ENCODE measurements around the gene OPN3. TPM values are rescaled to one million over a fixed set of nuclear protein-coding genes. Genes with fewer than 3 reads are reported as not detected.

Gene OPN3
- total and polyA plus RNA-seq, 2 of the 4 experiments (the other 2 are of a cell fraction): 16.4 to 21.9 TPM

DNA sequence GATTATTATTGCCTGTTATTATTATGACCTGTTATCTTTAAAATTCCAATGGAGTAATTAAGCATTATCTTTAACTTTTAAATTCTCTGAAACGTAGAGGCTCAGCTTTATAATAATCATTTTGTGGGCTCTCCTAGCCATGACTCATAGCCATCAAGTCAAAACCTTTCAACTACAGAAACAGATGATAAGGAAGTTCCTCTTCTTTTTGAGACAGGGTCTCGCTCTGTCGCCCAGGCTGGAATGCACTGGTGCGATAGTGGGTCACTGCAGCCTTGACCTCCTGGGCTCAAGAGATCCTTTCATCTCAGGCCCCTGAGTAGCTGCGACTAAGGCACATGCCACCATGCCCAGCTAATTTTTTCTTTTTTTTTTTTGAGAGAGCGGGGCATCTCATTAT lies 43.5 kb downstream of the OPN3 start:
- dilution Hi-C loops (cut with HindIII; ENCODE audit: low sequenced_read_pairs, unreplicated experiment) (no loop called here), in situ Hi-C loops (cut with MboI; ENCODE audit: low sequenced_read_pairs) (no loop called here), intact Hi-C loops (cut with micrococcal nuclease) (no loop called here)
- CTCF ChIA-PET: no interaction called here
- no peaks in the 10 kb centered on the region for H3K9me3 ChIP-seq (ENCODE audit: control insufficient read depth, insufficient read depth, low read length)
- H3K4me1 ChIP-seq (ENCODE audit: control insufficient read depth, insufficient read depth, low read length): peaks cover 6% of the 10 kb centered on the region
- no peak overlapping the region for H4K8ac ChIP-seq (ENCODE audit: low read depth in 2 of 2, low read length in 2 of 2)
- no TSS peak for BruUV-seq (replicated peaks)
- TF ChIP-seq RFX5 (IDR thresholded peaks at IDR 0.05; ENCODE audit: low read depth, low read length) (no peak), FOS (IDR thresholded peaks at IDR 0.05; ENCODE audit: low read depth, low read length) (no peak), NFE2L2 (IDR thresholded peaks at IDR 0.05; ENCODE audit: low read depth, low read length) (no peak), POLR2A (IDR thresholded peaks at IDR 0.05; ENCODE audit: low read depth, low read length) (no peak), CHD1 (IDR thresholded peaks at IDR 0.05; ENCODE audit: low read depth, low read length) (no peak), USF2 (IDR thresholded peaks at IDR 0.05; ENCODE audit: low read depth, low read length) (no peak), CEBPB (IDR thresholded peaks at IDR 0.05; ENCODE audit: low read depth, low read length) (no peak), CTCF (conservative IDR thresholded peaks at IDR 0.05; ENCODE audit: low read depth, low read length) (no peak), SMC3 (IDR thresholded peaks at IDR 0.05; ENCODE audit: low read depth, low read length) (no peak), BHLHE40 (IDR thresholded peaks at IDR 0.05; ENCODE audit: low read depth, low read length) (no peak), RAD21 (IDR thresholded peaks at IDR 0.05; ENCODE audit: low read length) (no peak)
- TF ChIP-seq, protein P1, sequence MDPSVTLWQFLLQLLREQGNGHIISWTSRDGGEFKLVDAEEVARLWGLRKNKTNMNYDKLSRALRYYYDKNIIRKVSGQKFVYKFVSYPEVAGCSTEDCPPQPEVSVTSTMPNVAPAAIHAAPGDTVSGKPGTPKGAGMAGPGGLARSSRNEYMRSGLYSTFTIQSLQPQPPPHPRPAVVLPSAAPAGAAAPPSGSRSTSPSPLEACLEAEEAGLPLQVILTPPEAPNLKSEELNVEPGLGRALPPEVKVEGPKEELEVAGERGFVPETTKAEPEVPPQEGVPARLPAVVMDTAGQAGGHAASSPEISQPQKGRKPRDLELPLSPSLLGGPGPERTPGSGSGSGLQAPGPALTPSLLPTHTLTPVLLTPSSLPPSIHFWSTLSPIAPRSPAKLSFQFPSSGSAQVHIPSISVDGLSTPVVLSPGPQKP (IDR thresholded peaks at IDR 0.05; ENCODE audit: borderline replicate concordance, low read depth, low read length): no peak
- H3K9ac ChIP-seq (ENCODE audit: low read depth, low read length): no peak overlapping the region
- 91% methylated on average over 4 of the region's 6 CpGs; no CpG with 5 or more reads in 1 of the 2 experiments for WGBS, 2 experiments (ENCODE audit: extremely low coverage in 2 of 2, insufficient read length in 1 of 2)
- no peak overlapping the region for H3K56ac ChIP-seq (ENCODE audit: extremely low read depth, insufficient read depth, low read length)
- H3K36me3 ChIP-seq (ENCODE audit: control insufficient read depth, insufficient read depth, low read length): peaks cover 3% of the 10 kb centered on the region
- ATAC-seq (ENCODE audit: low read depth): no peak
- H3K27me3 ChIP-seq (ENCODE audit: control insufficient read depth, insufficient read depth, low read length): no peaks in the 10 kb centered on the region
- no peak overlapping the region for H3K23ac ChIP-seq (ENCODE audit: low read depth, low read length)
- H4K5ac ChIP-seq (ENCODE audit: low read depth, low read length): no peak overlapping the region
- H4K91ac ChIP-seq (ENCODE audit: insufficient read depth, low read depth, low read length): no peak overlapping the region
- H3K79me1 ChIP-seq (ENCODE audit: low read depth in 1 of 2, low read length in 2 of 2): 0 out of 4 replicates have a peak, but pooled peaks cover 0 to 3% of the 10 kb centered on the region in 2 experiments
- no peaks in the 10 kb centered on the region for H4K20me1 ChIP-seq (ENCODE audit: insufficient read depth, low read length)
- H2BK15ac ChIP-seq (ENCODE audit: low read depth, low read length): no peak overlapping the region
- H3K27ac ChIP-seq (ENCODE audit: insufficient read depth, low read length): no peak overlapping the region
- H2AK5ac ChIP-seq (ENCODE audit: low read depth, low read length): no peak overlapping the region
- no peak overlapping the region for H3K4me3 ChIP-seq (ENCODE audit: insufficient read depth, low read depth, low read length)
- no peak overlapping the region for H3K4me2 ChIP-seq (ENCODE audit: low read depth, low read length)
- peaks cover 4% of the 10 kb centered on the region for H3K9me1 ChIP-seq (ENCODE audit: insufficient read depth, low read length)
- no peak overlapping the region for H2BK20ac ChIP-seq (ENCODE audit: low read depth, low read length)
- H3K18ac ChIP-seq (ENCODE audit: low read depth, low read length): no peak overlapping the region
- no peak overlapping the region for H3K4ac ChIP-seq (ENCODE audit: low read depth, low read length)
- DNase-seq: no peak
- POLR2A ChIA-PET (ENCODE audit: unreplicated experiment): no interaction called here
- H3K14ac ChIP-seq (replicated peaks; ENCODE audit: low read depth, low read length): no peak overlapping the region
- no peak overlapping the region for H2AFZ ChIP-seq (replicated peaks; ENCODE audit: low read length, poor library complexity)
- H2AK9ac ChIP-seq (replicated peaks; ENCODE audit: low read depth, low read length, poor library complexity): no peak overlapping the region
- no peak overlapping the region for H2BK120ac ChIP-seq (ENCODE audit: low read depth, low read length)
- no peak overlapping the region for H2BK5ac ChIP-seq (ENCODE audit: low read depth, low read length, poor library complexity, severe bottlenecking)

All from IMR-90 (cell line).